CD4-positive, alpha-beta T cell treated with Interleukin-17A for 1 hour (primary cell): ENCODE measurements around the gene GPR171.
A peak's percentile ranks its signal among the peaks of the same experiment; 100 is the strongest.
"Not testable (repeated sequence)": the region's sequence is repeated elsewhere in the genome, so short reads cannot be mapped to it uniquely, and the experiment has no call there.

Experiments
- DNase-seq: peaks from one replicate; pipeline ENCODE4 v3.0.0-alpha.2; 2020

The GPR171 gene, protein sequence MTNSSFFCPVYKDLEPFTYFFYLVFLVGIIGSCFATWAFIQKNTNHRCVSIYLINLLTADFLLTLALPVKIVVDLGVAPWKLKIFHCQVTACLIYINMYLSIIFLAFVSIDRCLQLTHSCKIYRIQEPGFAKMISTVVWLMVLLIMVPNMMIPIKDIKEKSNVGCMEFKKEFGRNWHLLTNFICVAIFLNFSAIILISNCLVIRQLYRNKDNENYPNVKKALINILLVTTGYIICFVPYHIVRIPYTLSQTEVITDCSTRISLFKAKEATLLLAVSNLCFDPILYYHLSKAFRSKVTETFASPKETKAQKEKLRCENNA

DNA sequence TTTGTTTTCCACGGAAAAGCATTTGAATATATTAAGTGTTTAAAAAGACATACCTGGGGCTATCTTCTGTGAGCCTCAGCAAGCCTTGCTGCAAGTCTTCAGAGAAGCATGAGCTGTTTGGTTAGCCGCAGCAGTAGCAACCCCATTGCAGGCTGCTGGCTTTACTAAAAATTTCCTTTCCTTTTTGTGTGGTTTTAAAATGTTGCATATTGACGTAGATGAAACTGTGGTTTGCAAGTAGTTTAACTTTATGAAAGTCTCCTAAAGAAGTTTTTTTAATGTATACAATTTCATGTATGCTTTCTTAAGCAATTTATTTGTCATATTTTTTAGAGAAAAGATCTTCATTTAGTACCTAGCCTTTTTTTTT, at the start of gene GPR171:
Gene GPR171, minus strand, starts transcription at position 166 of the 370 bp plus-strand sequence. CDS start 3,830 bp downstream, outside the sequence.
- DNase-seq: peak; percentile 83

DNA sequence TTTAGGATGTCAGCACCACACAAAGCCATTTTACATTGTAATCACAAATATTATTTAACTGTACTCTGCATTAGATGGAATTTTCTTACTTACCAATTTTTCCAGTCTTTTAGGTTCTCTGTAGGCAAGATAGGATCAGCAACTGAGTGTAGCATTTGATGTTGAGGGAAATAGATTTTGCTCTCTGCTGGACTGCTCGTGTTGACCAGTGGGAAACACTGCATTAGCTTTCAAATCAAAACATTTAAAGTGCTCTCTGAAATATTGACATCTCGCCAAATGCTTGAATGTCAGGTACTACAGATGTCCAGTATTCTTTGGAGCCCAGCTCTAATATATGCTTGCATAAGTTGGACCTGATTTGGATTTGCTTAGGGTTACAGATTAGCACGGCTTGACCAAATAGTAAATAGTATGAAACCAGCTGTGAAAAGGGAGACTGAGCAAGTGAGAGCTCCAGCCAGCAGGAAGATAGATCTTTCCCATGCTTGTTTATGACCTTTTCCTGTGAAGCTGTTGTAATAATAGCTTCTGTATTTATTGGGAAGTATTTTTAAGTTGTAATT, 45.8 kb upstream of the GPR171 start:
- DNase-seq: no peak

DNA sequence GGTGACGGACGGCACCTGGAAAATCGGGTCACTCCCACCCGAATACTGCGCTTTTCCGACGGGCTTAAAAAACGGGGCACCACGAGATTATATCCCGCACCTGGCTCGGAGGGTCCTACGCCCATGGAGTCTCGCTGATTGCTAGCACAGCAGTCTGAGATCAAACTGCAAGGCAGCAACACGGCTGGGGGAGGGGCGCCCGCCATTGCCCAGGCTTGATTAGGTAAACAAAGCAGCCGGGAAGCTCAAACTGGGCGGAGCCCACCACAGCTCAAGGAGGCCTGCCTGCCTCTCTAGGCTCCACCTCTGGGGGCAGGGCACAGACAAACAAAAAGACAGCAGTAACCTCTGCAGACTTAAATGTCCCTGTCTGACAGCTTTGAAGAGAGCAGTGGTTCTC, 39.0 kb upstream of the GPR171 start:
- not testable (repeated sequence) for DNase-seq

DNA sequence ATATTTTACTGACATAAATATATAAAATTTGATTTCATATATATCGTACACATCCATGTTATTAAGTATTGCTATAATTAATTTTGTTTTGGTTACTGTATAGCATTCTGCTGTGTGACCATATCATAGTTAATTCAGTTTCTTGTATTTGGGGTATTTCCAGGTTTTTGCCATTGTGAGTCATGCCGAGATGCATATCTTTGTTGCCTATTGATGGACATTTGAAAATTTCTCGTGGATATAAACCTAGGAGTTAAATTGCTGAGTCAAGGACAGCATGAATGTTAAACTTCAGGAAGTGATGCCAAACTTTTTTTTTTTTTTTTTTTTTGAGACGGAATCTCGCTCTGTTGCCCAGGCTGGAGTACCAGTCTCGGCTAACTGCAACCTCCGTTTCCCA, 33.7 kb upstream of the GPR171 start:
- DNase-seq: no peak

DNA sequence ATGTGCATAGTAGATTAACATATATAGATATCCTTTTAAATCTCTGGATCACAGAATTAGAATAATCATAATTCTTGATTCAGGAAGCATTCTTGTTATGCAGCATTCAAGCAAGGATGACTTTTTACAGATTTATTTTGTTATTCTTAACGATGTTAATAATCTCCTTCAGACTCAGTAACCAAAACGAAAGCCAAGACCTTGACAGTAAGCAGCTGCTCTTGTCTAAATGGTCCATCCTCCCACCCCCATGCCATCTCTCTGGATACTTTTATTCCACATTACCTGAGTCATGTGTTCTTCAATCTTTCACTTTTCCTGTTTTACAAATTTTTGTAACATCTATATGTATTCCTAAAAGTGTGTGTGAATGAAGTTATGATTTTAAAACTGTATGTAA, 33.3 kb upstream of the GPR171 start:
- no peak for DNase-seq

DNA sequence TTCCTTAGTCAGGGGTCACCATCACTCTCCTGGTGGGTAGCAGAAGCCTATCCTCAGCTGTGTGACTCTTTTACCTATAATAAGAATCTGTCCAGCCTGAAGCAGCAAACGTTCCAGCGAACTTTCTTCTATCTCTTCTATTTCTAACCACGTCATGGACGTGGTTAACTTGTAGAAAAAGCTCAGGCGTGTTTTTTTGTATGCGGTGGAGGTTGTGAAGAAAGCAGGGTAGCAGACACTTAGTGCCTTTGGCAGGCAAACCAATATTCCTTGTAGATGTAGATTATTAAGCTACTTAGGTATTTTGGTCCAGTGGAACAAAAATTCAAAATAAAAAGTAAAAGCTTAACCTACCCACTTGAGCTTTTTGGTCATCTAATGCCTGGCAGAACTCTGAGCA, 31.8 kb upstream of the GPR171 start:
- DNase-seq: no peak

DNA sequence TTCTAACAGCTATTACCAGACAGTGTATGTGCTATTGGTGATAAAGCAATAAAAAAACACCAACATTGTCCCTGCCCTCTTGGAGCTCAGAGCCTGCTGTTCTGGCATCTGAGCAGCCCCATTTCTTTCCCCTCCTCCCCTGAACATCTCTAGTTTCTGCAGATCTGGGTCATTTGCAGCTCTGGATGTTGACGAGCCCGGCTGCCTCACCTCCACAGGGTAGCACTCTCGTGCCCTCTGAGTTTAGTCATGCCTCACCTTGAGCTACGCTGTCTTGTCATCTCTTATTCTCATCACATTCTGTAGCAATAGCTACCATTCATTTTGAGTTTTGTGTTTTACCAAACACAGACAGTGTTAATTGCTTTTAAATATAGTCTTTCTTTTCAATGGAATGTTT, 30.0 kb upstream of the GPR171 start:
- DNase-seq: no peak

DNA sequence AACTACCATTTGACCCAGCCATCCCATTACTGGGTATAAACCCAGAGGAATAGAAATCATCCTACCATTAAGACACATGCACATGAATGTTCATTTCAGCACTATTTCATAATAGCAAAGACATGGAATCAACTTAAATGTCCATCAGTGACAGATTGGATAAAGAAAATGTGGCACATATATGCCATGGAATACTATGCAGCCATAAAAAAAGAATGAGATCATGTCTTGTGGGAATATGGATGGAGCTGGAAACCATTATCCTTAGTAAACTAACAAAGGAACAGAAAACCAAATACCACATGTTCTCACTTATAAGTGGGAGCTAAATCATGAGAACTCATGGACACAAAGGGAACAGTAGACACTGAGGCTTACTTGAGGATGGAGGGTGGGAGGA, 29.4 kb upstream of the GPR171 start:
- DNase-seq: not testable (repeated sequence)

DNA sequence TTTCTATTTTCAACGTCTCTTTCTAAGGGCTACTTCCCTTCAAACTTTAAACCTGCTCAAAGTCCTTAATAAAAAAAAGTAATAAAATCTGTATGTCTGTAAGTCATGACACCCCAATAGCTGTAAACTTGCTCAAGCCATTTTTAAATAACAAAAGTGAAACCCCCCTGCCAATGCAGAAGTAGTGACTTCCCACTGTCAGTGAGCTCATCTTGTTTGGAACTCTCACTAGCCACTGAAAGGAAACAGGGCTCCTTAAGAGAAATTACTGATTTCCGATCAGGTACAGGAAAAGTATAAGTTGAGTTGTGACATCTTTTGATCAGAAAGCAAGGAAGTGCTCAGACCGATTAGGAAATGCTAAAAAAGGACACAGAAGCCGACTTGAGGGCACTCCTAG, 27.6 kb upstream of the GPR171 start:
- DNase-seq: peak; percentile 33

DNA sequence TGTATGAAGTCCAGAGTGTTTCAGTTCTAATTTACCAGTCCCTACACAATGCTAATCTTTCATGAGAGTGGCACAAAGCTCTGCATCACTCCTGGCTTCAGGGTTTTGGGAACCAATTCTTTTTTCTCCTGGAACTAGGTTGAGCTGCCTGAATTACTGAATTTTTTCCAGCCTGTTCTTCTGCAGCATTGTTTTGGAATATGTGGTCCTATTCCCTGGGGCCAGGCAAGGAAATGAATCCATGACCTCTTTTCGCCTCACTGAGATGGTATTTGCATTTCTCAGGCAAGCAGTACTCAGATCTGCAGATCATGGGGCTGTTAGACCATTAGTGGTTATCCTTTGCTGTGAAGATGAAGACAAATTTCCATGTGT, 25.6 kb upstream of the GPR171 start:
- no peak for DNase-seq

DNA sequence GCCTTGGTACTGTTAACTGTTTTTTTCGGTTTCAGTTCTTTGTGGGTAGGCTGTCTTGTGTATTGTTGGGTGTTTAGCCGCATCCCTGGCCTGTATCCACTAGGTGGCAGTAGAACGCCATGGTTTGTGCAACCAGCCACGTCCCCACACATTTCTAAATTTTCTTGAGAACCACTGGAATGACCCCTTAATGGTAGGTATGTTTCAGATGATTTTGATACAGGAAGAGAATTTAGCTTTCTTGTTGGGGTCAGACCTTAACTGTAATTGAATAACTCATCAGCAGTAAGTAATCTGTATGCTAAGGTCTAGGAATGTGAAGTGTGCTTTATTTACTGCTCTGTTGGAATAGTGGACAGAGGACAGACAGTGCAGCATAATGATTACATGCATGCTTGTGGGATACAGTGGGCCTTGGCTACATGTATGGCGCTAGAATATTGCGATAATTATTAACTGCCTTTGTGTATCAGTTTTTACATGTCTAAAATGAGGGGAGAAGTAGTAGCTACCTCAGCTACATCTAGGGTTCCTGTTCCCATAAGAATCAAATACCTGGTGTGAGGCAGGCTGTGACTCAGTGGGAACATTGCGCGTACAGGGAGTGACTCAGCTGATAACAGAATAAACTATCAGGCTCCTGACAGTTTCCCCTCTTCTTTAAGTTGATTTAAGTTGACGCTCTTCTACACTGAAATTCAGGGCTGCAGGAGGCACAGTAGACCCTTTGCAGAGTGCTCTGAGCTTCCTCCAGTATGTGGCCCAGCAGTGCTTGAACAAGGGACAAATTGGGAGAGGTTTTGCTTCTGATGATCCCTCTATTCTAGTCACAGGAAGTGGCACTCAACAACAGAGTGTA, 25.0 kb upstream of the GPR171 start:
- DNase-seq: peak; percentile 85

DNA sequence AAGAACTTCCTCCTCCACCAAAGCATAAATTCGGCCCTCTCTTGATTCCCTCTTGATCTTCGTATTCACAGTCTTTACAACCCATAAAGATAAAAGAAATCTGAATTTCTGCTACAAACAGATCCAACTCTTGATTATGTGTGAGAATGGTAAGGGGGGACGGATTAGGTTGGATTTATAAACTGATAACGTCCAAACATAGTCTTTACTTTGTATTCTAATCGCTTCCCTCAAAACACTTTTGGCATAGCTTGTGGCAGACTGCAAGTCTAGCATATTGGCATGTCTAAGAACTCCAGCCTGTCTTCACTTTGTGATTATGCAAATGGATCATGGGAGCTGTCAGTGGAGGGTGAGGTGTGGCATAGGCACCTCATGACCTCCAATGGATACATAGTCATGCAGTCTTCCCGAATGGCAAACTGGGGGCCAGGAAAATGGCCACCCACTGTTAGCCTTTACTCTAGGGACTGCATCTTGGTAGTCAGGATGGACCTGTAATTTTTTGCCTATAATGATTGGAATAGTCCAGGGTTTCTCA, 24.3 kb upstream of the GPR171 start:
- DNase-seq: no peak

DNA sequence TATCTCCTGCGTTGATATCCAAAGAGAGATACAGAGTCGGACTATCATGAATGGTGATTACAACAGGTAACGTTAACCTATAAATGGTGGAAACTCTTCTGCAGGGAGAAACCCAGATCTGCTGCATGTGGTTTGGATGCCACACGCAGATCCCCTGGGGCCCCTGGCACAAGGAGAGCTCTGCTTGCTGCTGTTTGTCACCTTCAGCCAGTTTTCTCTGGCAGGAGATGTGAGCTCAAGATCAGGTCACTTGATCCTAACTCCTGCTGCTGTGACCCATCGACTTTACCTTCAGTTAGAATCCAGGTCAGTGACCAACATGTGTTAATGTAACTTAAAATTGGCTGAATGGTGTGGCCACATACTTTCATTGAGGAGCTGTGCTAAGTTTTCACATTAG, 23.8 kb upstream of the GPR171 start:
- DNase-seq: no peak

DNA sequence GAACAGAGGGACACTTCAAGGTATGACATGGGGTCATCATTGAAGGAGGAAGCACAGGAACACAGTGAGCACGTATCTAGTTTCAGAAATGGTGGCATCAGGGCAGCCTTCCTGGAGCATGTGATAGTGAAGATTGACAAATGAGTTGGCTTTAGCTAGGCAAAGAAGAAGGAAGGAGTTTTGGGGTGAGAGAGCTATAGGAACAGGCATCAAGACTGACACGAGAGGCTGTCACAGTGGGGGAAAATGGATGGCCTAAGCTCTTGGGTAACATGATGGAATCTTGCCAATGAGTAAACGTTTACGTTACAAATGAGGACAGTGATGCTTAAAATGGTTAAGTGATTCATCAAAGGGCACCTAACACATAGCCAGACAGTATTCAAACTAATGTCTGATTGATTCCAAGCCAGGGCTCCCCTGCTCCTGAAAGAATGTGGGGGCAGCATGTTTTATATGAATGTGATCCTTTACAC, 23.1 kb upstream of the GPR171 start:
- no peak for DNase-seq

DNA sequence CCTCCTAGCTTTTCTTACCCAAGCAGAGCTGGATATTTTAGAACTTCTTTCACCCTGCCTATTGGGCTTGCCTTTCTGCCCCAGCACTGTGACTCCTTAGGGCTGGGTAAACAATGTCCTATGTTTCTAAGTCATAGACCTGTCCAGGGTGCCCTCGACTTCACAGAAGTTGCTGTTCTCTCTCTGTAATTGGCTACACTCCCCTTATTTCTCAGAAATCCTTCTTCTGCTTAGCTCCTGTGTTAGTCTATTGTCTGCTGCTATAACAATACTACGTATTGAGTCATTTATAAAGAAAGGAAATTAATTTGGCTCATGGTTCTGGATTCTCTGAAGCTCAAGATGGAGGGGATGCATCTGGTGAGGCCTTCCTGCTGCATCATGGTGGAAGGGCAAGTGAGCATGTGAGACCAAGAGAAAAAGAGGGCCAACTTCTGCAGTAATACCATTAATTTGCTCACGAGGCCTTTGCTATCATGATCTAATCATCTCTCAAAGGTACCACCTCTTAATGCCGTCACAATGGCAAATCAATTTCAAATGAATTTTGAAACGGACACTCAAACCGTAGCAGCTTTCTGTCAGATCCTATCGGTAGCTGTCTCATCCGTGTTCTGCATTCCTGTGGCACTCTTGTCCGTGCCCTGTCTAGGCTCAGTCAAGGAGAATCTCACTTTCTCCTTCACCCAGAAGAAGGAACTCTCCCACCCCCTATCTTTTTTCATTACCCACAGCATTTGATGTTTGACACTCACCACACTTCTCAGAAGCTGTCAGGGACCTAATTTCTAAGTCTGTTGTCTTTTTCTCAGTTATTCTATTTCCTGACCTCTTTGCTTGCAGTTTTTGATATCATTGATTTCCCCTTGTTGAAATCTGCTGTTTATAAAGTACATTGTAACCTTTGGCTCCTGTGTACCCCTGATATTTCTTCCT, 22.3 kb upstream of the GPR171 start:
- DNase-seq: no peak

DNA sequence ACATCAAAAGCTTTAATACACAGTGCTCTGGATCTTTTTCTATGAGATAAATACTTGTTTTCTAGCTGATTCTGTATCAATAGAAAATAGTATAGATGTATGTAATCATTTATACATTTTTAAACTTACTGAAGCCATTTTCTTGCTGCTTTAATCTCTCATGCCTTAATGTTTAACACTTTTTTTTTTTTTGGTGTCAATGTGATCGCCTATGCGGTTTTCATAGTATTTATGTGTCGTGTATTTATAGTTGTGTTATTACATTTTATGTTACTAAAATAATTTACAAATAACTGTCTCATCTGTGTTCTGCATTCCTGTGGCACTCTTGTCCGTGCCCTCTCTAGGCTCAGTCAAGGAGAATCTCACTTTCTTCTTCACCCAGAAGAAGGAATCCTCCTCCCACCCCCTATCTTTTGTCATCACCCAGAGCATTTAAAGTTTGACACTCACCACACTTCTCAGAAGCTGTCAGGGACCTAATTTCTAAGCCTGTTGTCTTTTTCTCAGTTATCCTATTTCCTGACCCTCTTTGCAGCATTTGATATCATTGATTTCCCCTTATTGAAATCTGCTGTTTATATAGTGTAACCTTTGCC, 21.4 kb upstream of the GPR171 start:
- DNase-seq: no peak

DNA sequence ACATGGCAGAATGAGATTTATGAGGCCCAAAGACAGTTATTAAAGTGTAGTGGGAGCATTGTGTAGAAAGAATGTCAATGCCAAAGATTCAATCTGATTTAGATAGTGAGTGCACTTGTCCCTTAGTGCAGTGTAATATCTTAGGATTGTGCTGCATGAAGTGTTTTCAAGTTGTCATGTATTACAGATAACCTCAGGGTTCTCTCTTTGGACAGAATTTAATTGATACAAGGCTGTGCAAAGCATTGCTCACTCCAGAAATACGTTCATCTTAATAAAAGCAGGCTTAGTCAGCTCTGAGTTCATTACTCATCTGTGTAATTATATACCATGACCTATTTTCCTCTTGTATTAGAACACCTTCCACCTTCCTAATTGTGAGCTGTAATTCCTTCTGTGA, 16.0 kb upstream of the GPR171 start:
- DNase-seq: no peak

DNA sequence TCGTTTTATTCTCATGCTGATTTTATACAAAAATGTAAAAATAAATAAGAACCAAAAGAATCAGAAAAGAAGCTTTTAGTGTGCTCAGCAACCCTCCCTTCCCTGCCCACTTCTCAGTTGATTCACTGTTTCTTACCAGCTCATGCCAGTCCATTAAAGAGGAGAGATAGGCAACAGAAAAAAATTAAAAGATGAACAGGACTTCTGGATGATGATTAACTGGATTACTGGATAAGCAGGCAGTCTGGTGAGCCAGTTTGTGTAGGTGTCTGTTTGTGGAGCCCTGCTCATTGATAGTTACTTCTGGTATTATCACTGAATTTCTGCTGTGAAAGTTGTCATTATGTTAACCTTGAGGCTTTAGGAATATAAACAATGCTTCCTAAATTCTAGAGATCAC, 15.1 kb upstream of the GPR171 start:
- DNase-seq: no peak

DNA sequence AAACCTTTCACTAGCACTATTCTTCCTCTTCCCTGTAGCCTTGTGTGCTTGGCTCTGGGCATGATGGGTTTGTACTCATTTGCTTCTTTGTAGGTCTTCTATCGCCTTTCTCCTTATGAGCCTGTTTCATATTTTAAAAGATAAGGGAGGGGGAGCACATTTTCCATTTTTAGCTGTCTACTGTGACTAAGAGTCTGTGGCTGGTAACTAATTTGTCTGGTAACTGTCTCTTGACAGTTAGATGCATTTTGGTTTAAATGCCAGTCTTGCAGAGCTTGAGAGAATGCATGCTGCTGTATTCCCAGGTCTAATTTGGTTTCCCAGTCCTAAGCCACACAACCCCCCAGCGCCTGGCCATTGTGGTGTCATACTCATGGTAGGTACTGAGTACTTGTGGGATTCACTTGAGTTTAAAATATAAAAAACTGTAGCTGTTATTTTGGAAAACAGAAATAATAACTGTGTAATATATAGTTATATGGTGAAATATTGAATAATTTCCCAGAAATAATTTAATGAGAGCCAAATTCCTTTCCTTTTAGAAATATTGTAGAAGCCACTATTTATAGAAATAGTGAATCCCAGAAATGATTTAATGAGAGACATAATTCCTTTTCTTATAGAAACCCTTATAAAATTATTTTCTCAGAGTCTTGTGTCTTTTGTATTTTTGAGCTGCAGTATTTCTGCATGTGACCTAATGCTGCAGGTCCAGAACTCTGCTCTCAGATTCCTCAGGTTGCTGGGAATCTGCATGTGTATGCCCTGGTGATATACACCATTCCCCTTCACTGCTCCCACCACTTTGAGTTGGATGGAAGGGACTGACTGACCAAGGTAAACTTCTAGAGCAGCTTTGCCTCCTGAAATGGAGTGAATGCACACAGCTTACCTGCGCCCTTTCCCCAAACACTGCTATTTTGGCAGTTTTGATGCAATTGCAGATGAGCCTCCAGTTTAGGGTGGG, 13.9 kb upstream of the GPR171 start:
- DNase-seq: no peak

DNA sequence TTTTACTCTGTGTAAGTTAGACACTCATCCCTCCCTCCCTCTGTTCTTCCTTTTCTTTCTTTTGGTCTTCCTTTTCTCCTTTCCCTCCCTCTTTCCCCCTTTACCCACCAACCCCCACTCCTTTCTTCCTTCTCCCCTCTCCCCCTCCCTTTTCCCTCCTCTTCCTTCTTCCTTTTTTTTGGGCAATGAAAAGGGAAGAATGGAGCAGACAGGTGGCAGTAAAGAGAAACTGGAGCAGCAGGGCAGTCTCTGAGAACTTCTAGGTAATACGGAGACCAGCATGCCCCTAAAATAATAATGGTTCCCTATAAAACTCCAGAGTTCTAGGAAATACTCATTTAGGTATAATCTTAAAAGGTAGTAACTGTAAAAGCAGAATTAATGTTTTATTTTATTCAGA, 11.4 kb upstream of the GPR171 start:
- DNase-seq: no peak

DNA sequence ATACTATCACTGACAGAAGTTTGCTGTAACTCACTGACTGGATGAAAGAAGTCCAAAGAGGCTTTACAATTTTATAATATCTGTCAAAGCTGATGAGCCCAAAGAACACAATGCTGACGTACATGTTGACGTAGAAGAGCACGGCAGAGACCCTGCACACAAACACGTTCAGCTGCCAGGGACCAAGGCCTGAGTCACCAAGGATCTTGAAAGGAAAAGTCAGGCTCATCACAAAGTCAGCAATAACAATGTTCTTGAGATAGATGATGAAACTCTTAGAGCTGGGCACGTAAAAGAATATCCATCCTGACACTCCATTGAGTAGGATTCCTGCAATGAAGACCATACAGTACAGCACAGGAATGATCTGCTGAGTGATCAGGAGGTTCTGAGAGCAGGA, 10.9 kb upstream of the GPR171 start:
- DNase-seq: no peak
